Choroid plexus epithelial cell (primary cell): Measurements from ENCODE around the gene CD38.
A peak's percentile ranks its signal among the peaks of the same experiment; 100 is the strongest.
"Not testable (repeated sequence)": the region's sequence is repeated elsewhere in the genome, so short reads cannot be mapped to it uniquely, and the experiment has no call there.

ENCODE experiments used
- DNase-seq: peaks from one replicate; pipeline ENCODE4 v3.0.0-alpha.2; 2010; ENCODE audit warnings: low read depth
- H3K4me3 ChIP-seq: 2 replicates; pipeline ENCODE4 v1.5.1; 2011; ENCODE audit warnings: low read depth, mild to moderate bottlenecking, control low read depth, low read length, moderate library complexity
- CTCF ChIP-seq: conservative IDR thresholded peaks from 2 replicates; pipeline ENCODE4 v1.5.1; 2011; ENCODE audit warnings: low read depth, mild to moderate bottlenecking, control low read depth, inconsistent platforms, low read length, moderate library complexity

Gene CD38

DNA sequence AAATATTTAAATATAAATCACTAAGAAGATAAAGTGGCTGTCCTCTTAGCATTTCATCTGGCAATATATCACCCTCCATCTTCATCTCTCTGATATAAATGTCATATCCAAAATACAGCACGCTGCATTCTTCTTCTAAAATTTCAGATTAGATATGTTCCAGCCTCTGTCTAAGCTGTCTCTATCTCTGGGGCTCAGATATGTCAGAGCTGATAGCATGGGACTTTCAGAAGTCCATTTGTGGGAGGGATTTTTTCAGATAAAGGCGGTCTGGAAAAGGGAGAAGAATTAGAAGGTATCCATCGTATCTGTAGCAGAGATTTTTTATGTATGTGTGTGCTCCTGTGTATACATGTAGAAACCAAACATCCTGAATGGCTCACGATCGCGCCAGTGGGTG lies 25.0 kb upstream of the CD38 start:
- no peak for TF ChIP-seq CTCF
- no peak overlapping the region for H3K4me3 ChIP-seq
- DNase-seq, result no peak

DNA sequence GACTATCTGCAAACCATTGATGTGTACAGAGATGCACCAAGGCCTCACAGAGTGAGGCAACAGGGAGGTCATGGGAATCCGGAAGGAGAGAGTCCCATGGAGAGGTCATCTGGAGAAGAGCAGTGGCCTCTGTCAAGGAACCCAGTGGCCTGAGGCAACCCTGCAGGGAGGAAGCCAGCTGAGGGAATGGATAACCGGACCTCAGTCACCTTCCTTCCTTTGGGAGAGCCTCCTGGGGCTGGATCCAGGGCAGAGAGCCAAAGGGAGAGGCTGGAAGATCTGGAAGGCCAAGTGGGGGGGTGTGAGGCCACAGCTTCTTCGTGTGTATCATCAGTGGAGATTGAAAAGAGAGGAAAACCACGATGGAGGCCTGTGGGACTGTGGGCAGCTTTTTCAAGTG lies 24.3 kb upstream of the CD38 start:
- no peak overlapping the region for H3K4me3 ChIP-seq
- DNase-seq, result peak; percentile 55
- no peak for TF ChIP-seq CTCF

DNA sequence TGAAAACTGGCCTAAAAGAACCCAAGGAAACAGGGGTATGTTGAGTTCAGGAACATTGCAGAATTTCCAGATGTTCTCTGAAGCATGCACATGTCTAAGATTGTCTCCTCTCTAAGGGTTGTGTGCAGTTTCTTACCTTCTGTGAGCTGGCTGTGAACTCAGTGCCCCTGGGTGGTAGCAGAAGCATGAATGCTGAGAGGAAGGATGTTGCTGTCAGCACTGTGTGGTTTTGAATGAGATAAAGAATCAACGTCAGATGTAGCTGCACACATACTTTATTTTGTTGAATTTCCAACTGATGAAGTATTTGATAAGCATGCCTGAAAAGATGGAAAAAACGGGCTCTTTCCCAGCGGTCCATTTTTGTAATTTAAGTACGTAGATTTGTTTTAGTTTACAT lies 23.8 kb upstream of the CD38 start:
- no peak for TF ChIP-seq CTCF
- H3K4me3 ChIP-seq, result no peak overlapping the region
- peak; percentile 94 for DNase-seq

- no peak overlapping the region for H3K4me3 ChIP-seq
- no peak for TF ChIP-seq CTCF
- DNase-seq, result peak; percentile 85
These were observed 22.6 kb upstream of the CD38 start for GRCh38 chr4:15755321-15756155.

GRCh38 chr4:15756361-15756861 lies 21.7 kb upstream of the CD38 start:
- no peak overlapping the region for H3K4me3 ChIP-seq
- DNase-seq, result peak; percentile 73
- peak; percentile 83 for TF ChIP-seq CTCF

- no peak for DNase-seq
- TF ChIP-seq CTCF, result no peak
- no peak overlapping the region for H3K4me3 ChIP-seq
These were observed 21.1 kb upstream of the CD38 start for GRCh38 chr4:15757054-15757453.

- no peak for DNase-seq
- no peak for TF ChIP-seq CTCF
- H3K4me3 ChIP-seq, result no peak overlapping the region
These were observed 19.8 kb upstream of the CD38 start for GRCh38 chr4:15758294-15758693.

DNA sequence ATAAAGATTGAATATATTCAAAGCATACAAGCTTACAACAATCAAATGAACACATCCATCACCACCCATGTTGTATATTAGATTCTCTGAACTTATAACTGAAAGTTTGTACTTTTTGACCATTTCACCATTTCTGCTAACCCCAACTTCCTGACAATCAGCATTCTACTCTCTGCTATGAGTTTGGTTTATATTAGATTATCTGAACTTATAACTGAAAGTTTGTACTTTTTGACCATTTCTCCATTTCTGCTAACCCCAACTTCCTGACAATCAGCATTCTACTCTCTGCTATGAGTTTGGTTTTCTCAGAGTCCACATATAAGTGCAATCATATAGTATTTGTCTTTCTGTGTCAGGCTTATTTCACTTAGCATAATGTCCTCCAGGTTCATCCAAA lies 15.7 kb upstream of the CD38 start:
- not testable (repeated sequence) for DNase-seq, H3K4me3 ChIP-seq
